Tibial nerve (tissue), 4 donors: Measurements from ENCODE around the gene ANOS1.

Experiments used
- CTCF ChIP-seq, 5 experiments: fragments of 200-600 bp in 3 of 5; fragments of 450-650 bp in 2 of 5; sonication (generic) in 3 of 5; IDR thresholded peaks; one replicate each; pipeline ENCODE4 v1.5.1; 2016 to 2019; ENCODE audit warnings: antibody characterized with exemption in 5 of 5, mild to moderate bottlenecking in 3 of 5, moderate library complexity in 2 of 5
- EP300 ChIP-seq, 2 donors: sonication (generic); formaldehyde crosslinking; IDR thresholded peaks; one replicate each; pipeline ENCODE4 v1.6.1; 2017; ENCODE audit warnings: antibody characterized with exemption in 2 of 2, mild to moderate bottlenecking in 1 of 2
- POLR2A ChIP-seq, 2 donors: fragments of 450-650 bp; IDR thresholded peaks; one replicate each; pipeline ENCODE4 v1.6.1; 2017; ENCODE audit warnings: antibody characterized with exemption in 2 of 2, mild to moderate bottlenecking in 2 of 2, moderate library complexity in 2 of 2

GRCh38 chrX:8755116-8755515 is 23.2 kb upstream of the ANOS1 start:
- TF ChIP-seq CTCF (IDR thresholded peaks at IDR 0.05) = no peak
- TF ChIP-seq POLR2A (IDR thresholded peaks at IDR 0.05) = no peak
- TF ChIP-seq EP300 (IDR thresholded peaks at IDR 0.05) = no peak
